Endothelial cell of umbilical vein (primary cell): Measurements from ENCODE around the gene SUPT3H.

ENCODE experiments used
- CTCF ChIP-seq, 2 donors: IDR thresholded peaks; 1 replicate in 1 of 2; 2 replicates in 1 of 2; pipeline ENCODE4 v1.5.1; 2011; ENCODE audit warnings: low read length in 2 of 2, mild to moderate bottlenecking in 2 of 2, moderate library complexity in 2 of 2, control low read depth in 1 of 2, inconsistent platforms in 1 of 2, low read depth in 1 of 2; ENCODE audit not compliant: insufficient read depth in 1 of 2; ENCODE audit errors: extremely low read depth in 1 of 2
- EZH2 ChIP-seq: IDR thresholded peaks from 2 replicates; pipeline ENCODE4 v1.6.1; 2012; ENCODE audit warnings: borderline replicate concordance, low read depth, mild to moderate bottlenecking, moderate library complexity, low read length, inconsistent platforms; ENCODE audit not compliant: severe bottlenecking
- FOS ChIP-seq: IDR thresholded peaks from 2 replicates; pipeline ENCODE4 v1.6.1; 2011; ENCODE audit warnings: mild to moderate bottlenecking, low read length, moderate library complexity, borderline replicate concordance; ENCODE audit not compliant: insufficient read depth
- GATA2 ChIP-seq: IDR thresholded peaks from 2 replicates; pipeline ENCODE4 v1.7.0; 2011; ENCODE audit warnings: low read depth, mild to moderate bottlenecking, moderate library complexity, mixed read lengths, low read length; ENCODE audit not compliant: insufficient read length, insufficient read depth
- MAX ChIP-seq: IDR thresholded peaks from 2 replicates; pipeline ENCODE4 v1.6.1; 2011; ENCODE audit not compliant: insufficient read depth, insufficient read length
- MYC ChIP-seq: IDR thresholded peaks from one replicate; pipeline ENCODE4 v1.6.1; 2011; ENCODE audit warnings: mild to moderate bottlenecking, low read depth, low read length
- POLR2A ChIP-seq: IDR thresholded peaks from 2 replicates; pipeline ENCODE4 v1.6.1; 2012; ENCODE audit warnings: low read depth, mild to moderate bottlenecking, control low read depth, low read length
- POLR2AphosphoS5 ChIP-seq: IDR thresholded peaks from 2 replicates; pipeline ENCODE4 v1.6.1; 2012; ENCODE audit warnings: low read depth, mild to moderate bottlenecking, control low read depth, low read length, moderate library complexity; ENCODE audit not compliant: insufficient read depth

GRCh38 chr6:45196121-45196520, 181.6 kb downstream of the SUPT3H start:
- TF ChIP-seq POLR2A, result no peak
- no peak for TF ChIP-seq CTCF (IDR thresholded peaks at IDR 0.05; ENCODE audit: extremely low read depth in 1 of 2, insufficient read depth in 1 of 2, low read depth in 1 of 2, low read length in 2 of 2)
- TF ChIP-seq POLR2AphosphoS5, result no peak
- TF ChIP-seq EZH2, result no peak
- TF ChIP-seq FOS, result no peak
- TF ChIP-seq MAX, result no peak
- TF ChIP-seq GATA2, result no peak
- no peak for TF ChIP-seq MYC
